COLO668 (cell line): ENCODE results near the gene PPM1H.
A peak's percentile ranks its signal among the peaks of the same experiment; 100 is the strongest.

Experiments
- DNase-seq: peaks from one replicate; lab custom pipeline; 2025; ENCODE audit not compliant: unreplicated experiment; lab: John Stamatoyannopoulos, UW

The PPM1H gene

GRCh38 chr12:62654326-62655241, 280.4 kb downstream of the PPM1H start:
- DNase-seq: no peak

- DNase-seq: peak; percentile 46
These were observed 281.2 kb downstream of the PPM1H start for GRCh38 chr12:62653740-62654139.

GRCh38 chr12:62653304-62653703, 281.6 kb downstream of the PPM1H start:
- DNase-seq: no peak

GRCh38 chr12:62651138-62651537, 283.8 kb downstream of the PPM1H start:
- DNase-seq: no peak

GRCh38 chr12:62649412-62650138, 285.4 kb downstream of the PPM1H start:
- no peak for DNase-seq

GRCh38 chr12:62647586-62647985, 287.4 kb downstream of the PPM1H start:
- no peak for DNase-seq

- no peak for DNase-seq
These were observed 288.4 kb downstream of the PPM1H start for GRCh38 chr12:62646566-62646965.

- no peak for DNase-seq
These were observed 291.5 kb downstream of the PPM1H start for GRCh38 chr12:62643486-62643885.

- no peak for DNase-seq
These were observed 292.5 kb downstream of the PPM1H start for GRCh38 chr12:62642486-62642885.

GRCh38 chr12:62640910-62641448, 294.0 kb downstream of the PPM1H start:
- DNase-seq: no peak

GRCh38 chr12:62637679-62638078, 297.3 kb downstream of the PPM1H start:
- DNase-seq: no peak

GRCh38 chr12:62635649-62636048, 299.3 kb downstream of the PPM1H start:
- no peak for DNase-seq

GRCh38 chr12:62632411-62632918, 302.5 kb downstream of the PPM1H start:
- DNase-seq: peak; percentile 58

- DNase-seq: peak; percentile 73
These were observed 303.2 kb downstream of the PPM1H start for GRCh38 chr12:62631471-62632410.

- no peak for DNase-seq
These were observed 304.8 kb downstream of the PPM1H start for GRCh38 chr12:62629971-62630739.

- DNase-seq: no peak
These were observed 305.5 kb downstream of the PPM1H start for GRCh38 chr12:62629413-62629812.

GRCh38 chr12:62627181-62627580, 307.8 kb downstream of the PPM1H start:
- no peak for DNase-seq

- DNase-seq: no peak
These were observed 309.7 kb downstream of the PPM1H start for GRCh38 chr12:62625228-62625627.

GRCh38 chr12:62622177-62622576, 312.8 kb downstream of the PPM1H start:
- no peak for DNase-seq
